SK-N-MC (cell line): ENCODE data around the gene TEKT5.
"Not testable (repeated sequence)": the region's sequence is repeated elsewhere in the genome, so short reads cannot be mapped to it uniquely, and the experiment has no call there.

Experiments
- DNase-seq: peaks from one replicate; pipeline ENCODE4 v3.0.0-alpha.2; 2011; ENCODE audit warnings: low read depth, low spot score
- H3K27ac ChIP-seq: fragments of 200-600 bp; sonication (generic); 2 replicates; pipeline ENCODE4 v1.5.1; 2016; ENCODE audit warnings: mixed run types
- H3K36me3 ChIP-seq: fragments of 200-600 bp; sonication (generic); 2 replicates; pipeline ENCODE4 v1.6.1; 2017; ENCODE audit warnings: antibody characterized with exemption, low read length, mixed read lengths; ENCODE audit not compliant: insufficient read depth
- H3K4me3 ChIP-seq: fragments of 200-600 bp; sonication (generic); 2 replicates; pipeline ENCODE4 v1.5.1; 2016
- H3K9ac ChIP-seq: fragments of 200-600 bp; sonication (generic); 2 replicates; pipeline ENCODE4 v1.8.0; 2017; ENCODE audit warnings: mixed run types, mixed read lengths; ENCODE audit not compliant: insufficient read length
- H3K9me3 ChIP-seq: fragments of 200-600 bp; sonication (generic); 2 replicates; pipeline ENCODE4 v1.6.1; 2017; ENCODE audit warnings: low read depth, mild to moderate bottlenecking, antibody characterized with exemption, low read length, moderate library complexity, mixed read lengths
- EZH2 ChIP-seq: fragments of 200-600 bp; sonication (generic); IDR thresholded peaks from one replicate; pipeline ENCODE4 v1.6.1; 2017; ENCODE audit warnings: antibody characterized with exemption
- FOXP2 ChIP-seq: optimal IDR thresholded peaks from 2 replicates; pipeline ENCODE3; 2011; ENCODE audit warnings: mild to moderate bottlenecking, moderate library complexity; ENCODE audit not compliant: insufficient read depth; ENCODE audit errors: extremely low read length, control extremely low read depth
- POLR2AphosphoS5 ChIP-seq: IDR thresholded peaks from 2 replicates; pipeline ENCODE4 v1.6.1; 2012; ENCODE audit warnings: mild to moderate bottlenecking, low read depth, low read length, borderline replicate concordance

Gene TEKT5

GRCh38 chr16:10657925-10658324 lies 36.8 kb downstream of the TEKT5 start:
- Histone ChIP-seq H3K27ac (no peak overlapping the region), H3K9me3 (no peaks in the 10 kb centered on the region), H3K9ac (no peak overlapping the region), H3K4me3 (no peak overlapping the region), H3K36me3 (no peaks in the 10 kb centered on the region)
- TF ChIP-seq EZH2, result no peak
- no peak for TF ChIP-seq FOXP2
- TF ChIP-seq POLR2AphosphoS5, result no peak
- no peak for DNase-seq

- no peak overlapping the region for H3K4me3 ChIP-seq
- no peaks in the 10 kb centered on the region for H3K9me3 ChIP-seq
- no peak overlapping the region for H3K27ac ChIP-seq
- no peak overlapping the region for H3K9ac ChIP-seq
- H3K36me3 ChIP-seq, result no peaks in the 10 kb centered on the region
- DNase-seq, result no peak
- TF ChIP-seq EZH2 (no peak), POLR2AphosphoS5 (no peak), FOXP2 (no peak)
Measured at GRCh38 chr16:10656618-10657017, 38.1 kb downstream of the TEKT5 start.

GRCh38 chr16:10655415-10655977 lies 39.2 kb downstream of the TEKT5 start:
- no peak overlapping the region for H3K4me3 ChIP-seq
- no peaks in the 10 kb centered on the region for H3K36me3 ChIP-seq
- H3K9me3 ChIP-seq, result no peaks in the 10 kb centered on the region
- H3K9ac ChIP-seq, result no peak overlapping the region
- TF ChIP-seq FOXP2 (no peak), POLR2AphosphoS5 (no peak), EZH2 (no peak)
- no peak overlapping the region for H3K27ac ChIP-seq
- DNase-seq, result no peak

- Histone ChIP-seq H3K4me3 (no peak overlapping the region), H3K9me3 (no peaks in the 10 kb centered on the region), H3K9ac (no peak overlapping the region), H3K27ac (no peak overlapping the region), H3K36me3 (no peaks in the 10 kb centered on the region)
- no peak for DNase-seq
- no peak for TF ChIP-seq EZH2
- no peak for TF ChIP-seq POLR2AphosphoS5
- no peak for TF ChIP-seq FOXP2
Measured at GRCh38 chr16:10654592-10655414, 39.9 kb downstream of the TEKT5 start.

- peak overlapping the region; percentile 31; the same call in 1 of the 2 replicates for H3K27ac ChIP-seq
- H3K9me3 ChIP-seq, result no peaks in the 10 kb centered on the region
- H3K4me3 ChIP-seq, result peak overlapping the region; percentile 45
- H3K36me3 ChIP-seq, result no peaks in the 10 kb centered on the region
- no peak overlapping the region for H3K9ac ChIP-seq
- no peak for DNase-seq
- TF ChIP-seq EZH2, result no peak
- no peak for TF ChIP-seq POLR2AphosphoS5
- no peak for TF ChIP-seq FOXP2
Measured at GRCh38 chr16:10652730-10653590, 41.8 kb downstream of the TEKT5 start.

- not testable (repeated sequence) for H3K4me3 ChIP-seq, H3K9ac ChIP-seq, H3K36me3 ChIP-seq, H3K27ac ChIP-seq, H3K9me3 ChIP-seq, DNase-seq
Measured at GRCh38 chr16:10649098-10649497, 45.6 kb downstream of the TEKT5 start.

- H3K4me3 ChIP-seq, result no peak overlapping the region
- no peaks in the 10 kb centered on the region for H3K36me3 ChIP-seq
- TF ChIP-seq EZH2 (no peak), POLR2AphosphoS5 (no peak)
- no peak overlapping the region for H3K27ac ChIP-seq
- DNase-seq, result no peak
- H3K9ac ChIP-seq, result no peak overlapping the region
- no peaks in the 10 kb centered on the region for H3K9me3 ChIP-seq
Measured at GRCh38 chr16:10647721-10648296, 46.9 kb downstream of the TEKT5 start.

- H3K4me3 ChIP-seq, result no peak overlapping the region
- no peak overlapping the region for H3K9ac ChIP-seq
- DNase-seq, result no peak
- no peaks in the 10 kb centered on the region for H3K36me3 ChIP-seq
- no peak overlapping the region for H3K27ac ChIP-seq
- TF ChIP-seq POLR2AphosphoS5, result no peak
- no peak for TF ChIP-seq FOXP2
- TF ChIP-seq EZH2, result no peak
- no peaks in the 10 kb centered on the region for H3K9me3 ChIP-seq
Measured at GRCh38 chr16:10647264-10647720, 47.4 kb downstream of the TEKT5 start.
